Stimulated activated effector memory CD8-positive, alpha-beta T cell treated with anti-CD3 and anti-CD28 coated beads, Interleukin-12 subunit alpha, Interleukin-12 subunit beta, amount 100 ng/mL, for 72 hours (primary cell): ENCODE data around the gene DNAAF5.
"Not testable (repeated sequence)": the region's sequence is repeated elsewhere in the genome, so short reads cannot be mapped to it uniquely, and the experiment has no call there.

Experiments
- ATAC-seq: fragments of 150-1000 bp; cut with Tn5 transposase; 2 replicates; pipeline ENCODE4 v1.10.0; 2021
- DNase-seq, 2 donors: peaks; one replicate each; pipeline ENCODE4 v3.0.0; 2021 to 2022; ENCODE audit warnings: low spot score in 2 of 2
- H3K27ac Mint-ChIP-seq: one replicate; pipeline ENCODE4 v1.8.0; 2022; ENCODE audit warnings: mild to moderate bottlenecking, mixed read lengths
- H3K36me3 Mint-ChIP-seq: one replicate; pipeline ENCODE4 v1.8.0; 2022; ENCODE audit warnings: mild to moderate bottlenecking, mixed read lengths
- H3K4me1 Mint-ChIP-seq: one replicate; pipeline ENCODE4 v1.8.0; 2022; ENCODE audit warnings: mixed read lengths
- H3K4me3 Mint-ChIP-seq: one replicate; pipeline ENCODE4 v1.8.0; 2022; ENCODE audit warnings: mild to moderate bottlenecking, mixed read lengths
- H3K9me3 Mint-ChIP-seq: one replicate; pipeline ENCODE4 v1.8.0; 2022; ENCODE audit warnings: mixed read lengths

Gene DNAAF5

DNA sequence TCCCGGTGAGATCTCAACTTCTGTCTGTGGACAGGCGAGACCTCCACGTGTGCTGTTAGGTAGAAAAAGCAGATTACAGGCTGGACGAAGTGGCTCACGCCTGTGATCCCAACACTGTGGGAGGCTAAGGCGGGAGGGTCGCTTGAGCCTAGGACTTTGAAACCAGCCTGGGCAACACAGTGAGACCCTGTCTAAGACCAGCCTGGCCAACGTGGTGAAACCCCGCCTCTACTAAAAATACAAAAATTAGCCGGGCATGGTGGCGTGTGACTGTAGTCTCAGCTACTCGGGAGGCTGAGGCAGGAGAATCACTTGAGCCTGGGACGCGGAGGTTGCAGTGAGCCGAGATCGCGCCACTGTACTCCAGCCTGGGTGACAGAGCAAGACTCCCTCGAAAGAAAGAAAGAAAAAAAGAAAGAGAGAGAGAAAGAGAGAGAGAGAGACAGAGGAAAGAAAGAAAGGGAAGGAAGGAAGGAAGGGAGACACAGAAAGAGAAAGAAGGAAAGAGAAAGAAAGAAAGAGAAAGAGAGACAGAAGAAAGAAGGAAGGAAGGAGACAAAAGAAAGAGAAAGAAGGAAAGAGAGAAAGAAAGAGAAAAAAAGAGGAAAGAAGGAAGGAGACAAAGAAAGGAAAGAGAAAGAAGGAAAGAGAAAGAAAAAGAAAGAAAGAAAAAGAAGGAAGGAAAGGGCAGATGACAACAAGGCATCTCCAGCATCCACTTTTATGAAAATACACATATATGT is 76.2 kb downstream of the DNAAF5 start:
- H3K4me1 Mint-ChIP-seq: no peaks in the 10 kb centered on the region
- H3K36me3 Mint-ChIP-seq: no peaks in the 10 kb centered on the region
- DNase-seq (no peak), ATAC-seq (no peak)
- H3K4me3 Mint-ChIP-seq: no peak overlapping the region
- H3K9me3 Mint-ChIP-seq: no peaks in the 10 kb centered on the region
- no peak overlapping the region for H3K27ac Mint-ChIP-seq

DNA sequence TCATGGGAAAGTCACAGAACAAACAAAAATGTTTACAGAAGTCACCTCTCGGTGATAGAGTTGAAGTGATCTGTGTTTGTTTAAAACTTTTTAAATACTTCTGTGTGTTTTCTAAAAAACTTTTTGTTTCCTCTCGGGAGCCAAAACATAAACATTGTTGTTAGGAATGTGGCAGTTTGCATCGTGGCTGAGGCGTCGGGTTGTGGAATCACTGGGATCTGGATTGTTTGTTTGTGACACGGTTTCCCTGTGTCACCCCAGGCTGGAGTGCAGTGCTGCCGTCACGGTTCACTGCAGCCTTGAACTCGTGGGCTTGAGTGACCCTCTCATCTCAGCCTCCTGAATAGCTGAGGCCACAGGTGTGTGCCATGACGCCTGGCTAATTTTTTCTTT is 76.7 kb downstream of the DNAAF5 start:
- no peak overlapping the region for H3K4me3 Mint-ChIP-seq
- H3K27ac Mint-ChIP-seq: no peak overlapping the region
- no peaks in the 10 kb centered on the region for H3K4me1 Mint-ChIP-seq

DNA sequence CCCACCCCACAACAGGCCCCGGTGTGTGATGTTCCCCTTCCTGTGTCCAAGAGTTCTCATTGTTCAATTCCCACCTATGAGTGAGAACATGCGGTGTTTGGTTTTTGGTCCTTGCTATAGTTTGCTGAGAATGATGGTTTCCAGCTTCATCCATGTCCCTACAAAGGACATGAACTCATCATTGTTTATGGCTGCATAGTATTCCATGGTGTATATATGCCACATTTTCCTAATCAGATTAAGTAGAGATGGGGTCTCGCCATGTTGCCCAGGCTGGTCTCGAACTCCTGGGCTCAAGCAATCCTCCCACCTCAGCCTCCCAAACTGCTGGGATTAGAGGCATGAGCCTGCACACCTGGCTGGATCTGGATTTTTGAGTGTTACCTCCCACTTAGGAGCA is 77.3 kb downstream of the DNAAF5 start:
- H3K4me3 Mint-ChIP-seq, ATAC-seq, H3K4me1 Mint-ChIP-seq, H3K27ac Mint-ChIP-seq, DNase-seq, H3K9me3 Mint-ChIP-seq, H3K36me3 Mint-ChIP-seq: not testable (repeated sequence)

More for the DNA sequence above, 76.7 kb downstream of the DNAAF5 start:
- DNase-seq: no peak
- no peaks in the 10 kb centered on the region for H3K9me3 Mint-ChIP-seq
- ATAC-seq: no peak
- no peaks in the 10 kb centered on the region for H3K36me3 Mint-ChIP-seq

DNA sequence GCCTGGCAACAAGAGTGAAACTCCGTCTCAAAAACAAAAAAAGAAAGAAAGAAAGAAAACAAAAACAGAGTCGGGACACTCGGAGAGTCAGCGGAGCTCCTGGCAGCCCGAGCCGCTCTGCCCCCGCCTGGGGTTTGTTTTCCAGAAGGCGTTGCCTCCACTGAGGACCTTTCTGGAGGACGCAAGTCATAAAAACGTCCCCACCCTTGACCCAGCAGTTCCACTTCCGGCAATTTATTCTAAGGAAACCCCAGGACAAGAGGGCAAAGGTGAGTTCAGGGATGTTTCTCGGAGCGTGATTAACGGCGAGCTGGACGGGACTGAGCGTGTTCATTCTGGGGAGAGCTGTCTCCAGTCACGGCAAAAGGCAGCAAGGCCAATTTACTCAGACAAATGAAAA is 78.8 kb downstream of the DNAAF5 start:
- Mint-ChIP-seq H3K4me1 (no peaks in the 10 kb centered on the region), H3K9me3 (no peaks in the 10 kb centered on the region), H3K27ac (no peak overlapping the region), H3K36me3 (peaks cover 2% of the 10 kb centered on the region), H3K4me3 (no peak overlapping the region)
- no peak for DNase-seq
- no peak for ATAC-seq

DNA sequence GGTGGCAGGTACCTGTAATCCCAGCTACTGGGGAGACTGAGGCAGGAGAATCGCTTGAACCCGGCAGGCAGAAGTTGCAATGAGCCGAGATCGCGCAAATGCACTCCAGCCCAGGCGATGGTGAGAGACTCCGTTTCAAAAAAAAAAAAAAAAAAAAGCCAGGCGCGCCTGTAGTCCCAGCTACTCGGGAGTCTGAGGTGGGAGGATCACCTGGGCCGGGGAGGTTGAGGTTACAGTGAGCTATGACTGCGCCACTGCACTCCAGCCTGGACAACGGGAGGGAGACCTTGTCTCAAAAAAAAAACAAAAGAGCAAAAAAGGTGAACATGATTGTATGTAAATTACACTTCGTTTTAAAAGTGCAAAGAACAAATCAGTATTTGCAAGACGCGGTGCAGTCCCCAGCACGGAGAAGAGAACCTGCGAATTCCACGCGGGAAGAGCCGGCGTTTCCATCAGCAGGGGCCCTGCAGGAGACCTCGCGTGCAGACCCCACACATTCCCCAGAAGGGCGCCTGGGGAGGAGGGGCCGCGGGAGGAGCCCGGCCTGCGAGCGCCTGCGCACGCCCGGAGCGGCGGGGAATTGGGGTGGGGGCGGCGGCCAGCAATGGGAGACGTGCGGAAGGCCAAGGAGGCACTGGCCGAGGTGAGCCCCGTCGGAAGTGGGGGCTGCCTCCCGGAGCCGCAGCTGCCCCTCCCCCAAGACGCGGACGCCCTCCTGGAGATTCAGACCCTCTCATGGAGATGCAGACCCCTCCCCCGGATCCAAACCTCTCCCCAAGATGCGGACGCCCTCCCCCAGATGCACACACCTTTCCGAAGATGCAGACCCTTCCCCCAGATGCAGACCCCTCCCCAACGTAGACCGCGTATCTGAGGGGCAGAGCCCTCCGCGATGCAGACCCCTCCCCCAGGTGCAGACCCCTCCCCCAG is 89.1 kb downstream of the DNAAF5 start:
- ATAC-seq: no peak
- Mint-ChIP-seq H3K9me3 (no peaks in the 10 kb centered on the region), H3K36me3 (peaks cover 14% of the 10 kb centered on the region), H3K4me3 (peak overlapping the region; percentile 86), H3K4me1 (peaks cover 58% of the 10 kb centered on the region), H3K27ac (peak overlapping the region; percentile 48)
- peak in 1 of 2 donors; percentile 60 for DNase-seq

DNA sequence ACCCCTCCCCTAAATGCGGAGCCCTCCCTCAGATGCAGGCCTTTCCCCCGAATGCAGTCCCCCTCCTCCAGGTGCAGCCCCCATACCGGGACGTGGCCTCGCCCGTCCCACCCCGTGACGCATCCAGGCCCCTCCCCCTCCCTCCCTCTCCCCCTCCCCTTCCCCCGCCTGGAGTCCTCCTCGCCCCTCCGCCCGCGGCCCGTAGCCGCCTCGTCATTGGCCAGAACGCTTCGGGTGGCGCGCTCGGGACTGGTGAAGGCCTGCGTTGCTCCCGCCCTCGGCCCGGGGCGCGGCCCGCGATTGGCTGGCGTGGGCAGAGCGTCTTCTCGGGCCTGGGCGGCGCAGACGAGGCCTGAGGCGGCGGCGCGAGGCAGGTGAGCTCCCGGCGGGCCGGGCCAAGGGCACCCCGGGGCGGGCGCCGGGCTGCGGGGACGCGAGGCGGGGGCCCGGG is 89.8 kb downstream of the DNAAF5 start:
- DNase-seq (peak; percentile 90 to 94), ATAC-seq (peak; percentile 97)
- Mint-ChIP-seq H3K4me3 (peak overlapping the region; percentile 86), H3K9me3 (no peaks in the 10 kb centered on the region), H3K27ac (no peak overlapping the region), H3K36me3 (peaks cover 12% of the 10 kb centered on the region), H3K4me1 (peaks cover 61% of the 10 kb centered on the region)

DNA sequence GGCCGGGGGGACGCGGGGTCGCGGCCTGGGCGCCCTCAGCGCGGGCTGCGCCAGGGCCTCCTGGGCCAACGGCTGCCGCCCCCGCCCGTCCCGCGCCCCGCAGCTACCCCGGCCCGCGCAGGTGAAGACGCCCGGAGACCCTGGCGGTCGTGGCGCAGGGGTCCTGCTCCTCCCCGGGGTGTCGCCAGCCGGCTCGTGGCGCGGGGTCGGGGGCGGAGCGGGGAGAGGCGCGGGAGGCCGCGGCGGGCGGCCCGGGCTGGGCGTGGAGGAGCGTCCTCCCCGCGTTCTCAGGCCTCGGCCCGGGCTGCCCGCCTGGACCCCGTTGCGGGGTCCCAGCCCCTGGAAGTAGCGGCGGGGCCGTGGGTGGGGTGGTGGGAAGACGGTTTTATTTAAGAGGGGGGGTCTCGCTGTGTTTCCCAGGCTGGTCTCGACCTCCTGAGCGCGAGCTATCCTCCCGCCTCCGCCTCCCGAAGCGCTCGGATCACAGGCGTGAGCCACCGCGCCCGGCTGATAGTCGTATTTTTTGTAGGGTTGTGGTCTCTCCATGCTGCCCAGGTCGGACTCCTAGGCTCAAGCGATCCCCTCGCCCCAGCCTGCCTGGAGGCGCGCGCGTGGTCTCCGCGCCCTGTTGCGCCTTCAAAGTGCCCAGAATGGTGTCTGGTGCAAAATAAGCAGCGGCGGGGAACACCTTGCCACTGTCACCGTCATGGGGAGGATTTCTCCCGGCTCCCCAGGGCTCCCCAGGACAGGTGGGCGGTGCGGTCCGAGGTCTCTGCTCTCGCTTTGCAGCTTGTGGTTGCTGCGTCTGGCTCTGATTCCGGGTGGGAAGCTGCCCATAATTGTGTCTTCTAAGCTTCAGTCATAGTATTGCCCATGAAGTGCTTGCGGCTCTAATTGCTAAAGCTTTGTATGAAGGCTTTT is 90.5 kb downstream of the DNAAF5 start:
- Mint-ChIP-seq H3K36me3 (peaks cover 12% of the 10 kb centered on the region), H3K9me3 (no peaks in the 10 kb centered on the region), H3K4me3 (peak overlapping the region; percentile 86), H3K27ac (peak overlapping the region; percentile 66), H3K4me1 (peaks cover 57% of the 10 kb centered on the region)
- ATAC-seq (peak; percentile 42), DNase-seq (peak; percentile 24 to 66)

DNA sequence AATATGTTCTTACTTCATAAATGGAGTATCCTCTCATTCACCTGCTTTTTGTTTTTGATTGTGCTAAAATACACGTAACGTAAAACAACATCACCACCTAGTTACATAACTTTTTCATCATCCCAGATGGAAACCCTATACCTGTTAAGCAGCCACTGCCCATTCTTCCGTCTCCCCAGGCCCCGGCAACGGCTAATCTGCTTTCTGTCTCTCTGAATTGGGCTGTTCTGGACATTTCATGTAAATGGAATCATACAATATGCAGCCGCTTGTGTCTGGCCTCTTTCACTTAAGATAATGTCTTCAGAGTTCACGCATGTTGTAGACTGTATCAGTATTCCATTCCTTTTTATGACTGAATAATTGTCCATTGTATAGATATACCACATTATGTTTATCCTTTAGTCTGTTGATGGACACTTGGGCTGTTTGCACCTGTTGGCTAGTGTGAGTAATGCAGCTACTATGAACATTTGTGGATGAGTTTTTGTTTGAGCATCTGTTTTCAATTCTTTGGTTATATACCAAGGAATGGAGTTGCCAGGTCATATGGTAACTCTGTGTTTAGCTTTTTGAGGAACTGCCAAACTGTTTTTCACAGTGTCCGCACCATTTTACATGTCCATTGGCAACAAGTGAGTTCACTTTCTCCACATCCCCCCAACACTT is 91.7 kb downstream of the DNAAF5 start:
- Mint-ChIP-seq H3K4me1 (peaks cover 50% of the 10 kb centered on the region), H3K4me3 (peak overlapping the region; percentile 86), H3K9me3 (no peaks in the 10 kb centered on the region), H3K36me3 (peaks cover 7% of the 10 kb centered on the region), H3K27ac (no peak overlapping the region)
- no peak for ATAC-seq
- DNase-seq: no peak

DNA sequence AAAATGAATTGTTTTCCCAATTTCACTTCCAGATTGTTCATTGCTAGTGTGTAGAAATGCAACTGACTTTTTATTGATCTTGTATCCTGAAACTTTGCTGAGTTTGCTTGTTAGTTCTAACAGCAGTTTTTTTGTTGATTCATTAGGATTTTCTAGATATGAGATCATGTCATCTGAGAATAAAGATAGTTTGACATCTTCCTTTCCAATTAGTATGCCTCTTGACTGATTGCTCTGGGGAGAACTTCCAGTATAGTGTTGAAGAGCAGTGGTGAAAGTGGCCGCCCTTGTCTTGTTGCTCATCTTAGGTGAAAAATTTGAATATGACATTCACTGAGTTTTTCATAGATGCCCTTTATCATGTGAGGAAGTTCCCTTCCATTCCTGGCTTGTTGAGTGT is 93.8 kb downstream of the DNAAF5 start:
- Mint-ChIP-seq H3K27ac (no peak overlapping the region), H3K36me3 (peaks cover 7% of the 10 kb centered on the region), H3K4me1 (peaks cover 49% of the 10 kb centered on the region), H3K9me3 (no peaks in the 10 kb centered on the region), H3K4me3 (no peak overlapping the region)
- no peak for DNase-seq
- no peak for ATAC-seq

DNA sequence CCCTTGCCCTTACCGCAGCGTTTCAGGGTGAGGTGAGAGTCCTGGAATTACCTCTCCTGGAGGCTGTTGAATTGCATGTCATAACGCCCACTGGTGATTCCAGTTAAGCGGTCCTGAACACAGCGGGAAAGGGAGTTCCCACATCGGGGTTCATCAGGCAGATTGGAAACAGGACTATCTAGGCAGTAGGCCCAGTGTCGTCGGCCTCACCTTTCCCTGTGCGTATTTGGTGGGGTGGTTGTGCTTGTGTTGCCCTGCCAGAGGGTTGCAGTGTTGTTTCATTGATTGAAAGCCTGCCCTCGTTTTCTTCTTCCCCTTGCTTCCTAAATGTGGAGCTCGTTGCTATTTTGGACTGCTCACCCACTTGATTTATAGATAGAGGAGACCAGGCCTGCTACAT is 95.2 kb downstream of the DNAAF5 start:
- H3K4me3 Mint-ChIP-seq: no peak overlapping the region
- DNase-seq (no peak), ATAC-seq (no peak)
- peaks cover 53% of the 10 kb centered on the region for H3K4me1 Mint-ChIP-seq
- H3K9me3 Mint-ChIP-seq: no peaks in the 10 kb centered on the region
- no peak overlapping the region for H3K27ac Mint-ChIP-seq
- H3K36me3 Mint-ChIP-seq: peaks cover 7% of the 10 kb centered on the region

DNA sequence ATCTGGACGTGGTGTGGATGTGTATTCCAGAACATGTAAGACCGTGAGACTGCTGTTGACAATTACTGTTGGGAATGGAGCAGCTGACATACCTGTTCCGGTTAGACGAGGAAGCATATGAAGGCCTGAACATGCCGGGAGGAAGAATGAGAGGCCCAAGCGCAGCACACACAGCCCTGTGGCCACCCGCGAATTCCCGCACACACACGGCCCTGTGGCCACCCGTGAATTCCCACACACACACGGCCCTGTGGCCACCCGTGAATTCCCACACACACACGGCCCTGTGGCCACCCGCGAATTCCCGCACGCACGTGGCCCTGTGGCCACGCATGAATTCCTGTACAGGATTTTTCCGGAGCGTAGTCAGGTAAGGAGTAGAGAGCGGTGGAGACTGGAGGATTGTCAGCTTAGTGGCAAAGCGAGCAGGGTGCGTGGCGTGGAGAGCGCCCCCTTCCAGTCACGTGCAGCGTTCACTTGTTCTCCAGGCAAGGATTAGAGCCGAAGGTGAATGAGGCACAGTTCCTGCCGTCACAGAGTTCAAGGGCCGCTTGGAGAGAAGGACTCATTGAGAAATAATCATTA is 96.3 kb downstream of the DNAAF5 start:
- no peak overlapping the region for H3K27ac Mint-ChIP-seq
- H3K4me3 Mint-ChIP-seq: no peak overlapping the region

DNA sequence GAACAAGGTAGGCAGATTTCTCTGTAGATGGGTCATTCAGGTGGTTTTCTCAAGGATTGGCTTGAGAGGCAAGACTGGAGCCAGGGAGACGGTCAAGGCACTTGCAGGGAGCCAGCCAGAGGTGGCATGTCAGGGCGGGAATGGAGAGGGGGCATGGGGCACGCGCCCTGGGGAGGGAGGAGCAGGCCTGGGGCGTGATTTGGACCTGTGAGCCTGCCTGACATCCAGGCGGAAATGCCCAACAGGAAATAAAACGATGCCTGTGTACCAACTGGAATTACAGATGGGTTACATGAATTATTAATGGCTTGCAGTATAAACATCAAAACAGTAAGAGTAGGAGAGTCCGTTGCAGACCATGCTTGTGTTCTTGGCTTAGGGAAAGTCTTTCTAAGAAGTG is 97.2 kb downstream of the DNAAF5 start:
- H3K4me3 Mint-ChIP-seq: no peak overlapping the region
- H3K9me3 Mint-ChIP-seq: no peaks in the 10 kb centered on the region
- no peak overlapping the region for H3K27ac Mint-ChIP-seq
- no peak for DNase-seq
- H3K36me3 Mint-ChIP-seq: no peaks in the 10 kb centered on the region
- no peak for ATAC-seq
- peaks cover 37% of the 10 kb centered on the region for H3K4me1 Mint-ChIP-seq

More for the DNA sequence above, 96.3 kb downstream of the DNAAF5 start:
- H3K4me1 Mint-ChIP-seq: peaks cover 45% of the 10 kb centered on the region
- no peak for DNase-seq
- H3K36me3 Mint-ChIP-seq: peaks cover 6% of the 10 kb centered on the region
- ATAC-seq: no peak
- H3K9me3 Mint-ChIP-seq: no peaks in the 10 kb centered on the region

DNA sequence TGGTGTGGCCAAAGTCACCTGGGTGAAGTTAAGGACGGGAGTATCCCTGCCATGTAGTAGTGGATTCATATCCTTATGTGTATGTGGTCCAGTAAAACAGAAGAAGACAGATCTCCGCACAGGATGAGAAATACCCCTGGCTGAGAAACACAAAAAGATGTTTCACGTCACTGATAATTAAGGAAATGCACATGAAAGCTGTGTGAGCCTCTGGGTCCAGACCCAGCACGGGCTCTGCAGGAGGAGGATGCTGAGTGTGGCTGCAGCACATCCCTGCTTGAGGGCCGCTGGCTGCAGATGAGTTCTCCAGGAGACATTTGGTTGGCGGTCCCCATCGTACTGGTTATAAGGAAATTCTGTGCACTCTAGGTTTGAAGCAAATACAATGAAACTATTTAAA is 97.6 kb downstream of the DNAAF5 start:
- H3K9me3 Mint-ChIP-seq: no peaks in the 10 kb centered on the region
- no peak overlapping the region for H3K27ac Mint-ChIP-seq
- DNase-seq (no peak), ATAC-seq (no peak)
- peaks cover 35% of the 10 kb centered on the region for H3K4me1 Mint-ChIP-seq
- no peak overlapping the region for H3K4me3 Mint-ChIP-seq
- H3K36me3 Mint-ChIP-seq: no peaks in the 10 kb centered on the region

DNA sequence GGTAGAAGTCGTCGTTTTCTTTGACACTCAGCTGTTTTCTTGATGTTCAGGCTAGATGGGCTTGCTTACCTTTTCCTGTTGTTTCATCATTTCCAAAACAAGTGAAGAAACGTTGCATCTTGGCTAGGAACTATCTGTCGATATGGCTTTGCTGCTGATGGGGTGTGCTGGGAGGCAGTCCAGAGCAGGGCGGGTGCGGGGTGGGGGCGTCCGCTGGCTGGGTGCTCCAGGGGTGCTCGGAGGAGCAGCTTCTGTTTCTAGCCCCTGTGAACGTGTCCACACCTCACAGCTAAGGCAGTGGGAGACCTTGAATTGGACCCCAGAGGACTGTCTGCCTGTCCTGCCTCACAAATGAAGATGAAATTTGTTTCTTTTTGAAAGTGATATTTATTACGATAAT is 98.2 kb downstream of the DNAAF5 start:
- Mint-ChIP-seq H3K36me3 (no peaks in the 10 kb centered on the region), H3K4me1 (peaks cover 31% of the 10 kb centered on the region)
- ATAC-seq: no peak

More for the DNA sequence above, 98.2 kb downstream of the DNAAF5 start:
- no peaks in the 10 kb centered on the region for H3K9me3 Mint-ChIP-seq
- H3K4me3 Mint-ChIP-seq: no peak overlapping the region
- no peak overlapping the region for H3K27ac Mint-ChIP-seq
- DNase-seq: no peak
